Left ventricle myocardium inferior (tissue), 1 donor: ENCODE results near the gene PLSCR4. TPM values are rescaled to one million over a fixed set of nuclear protein-coding genes. Genes with fewer than 3 reads are reported as not detected.

Experiments
- DNase-seq: peaks from one replicate; pipeline ENCODE4 v3.0.0-alpha.2; 2020
- H3K27ac ChIP-seq: fragments of 200-600 bp; replicated peaks from 2 replicates; pipeline ENCODE4 v1.8.0; 2021
- H3K27me3 ChIP-seq: fragments of 200-600 bp; 2 replicates; pipeline ENCODE4 v1.8.0; 2021; ENCODE audit warnings: low read depth
- H3K36me3 ChIP-seq: fragments of 200-600 bp; 2 replicates; pipeline ENCODE4 v1.8.0; 2021
- H3K4me1 ChIP-seq: fragments of 200-600 bp; 2 replicates; pipeline ENCODE4 v1.8.0; 2021
- H3K4me3 ChIP-seq: fragments of 200-600 bp; 2 replicates; pipeline ENCODE4 v1.8.0; 2021; ENCODE audit warnings: mild to moderate bottlenecking, moderate library complexity
- H3K9me3 ChIP-seq: fragments of 200-600 bp; replicated peaks from 2 replicates; pipeline ENCODE4 v1.8.0; 2021
- CTCF ChIP-seq: fragments of 200-600 bp; IDR thresholded peaks from 2 replicates; pipeline ENCODE4 v1.8.0; 2021; ENCODE audit warnings: antibody characterized with exemption, mild to moderate bottlenecking, borderline replicate concordance
- intact Hi-C: fragments of 100-400 bp; cut with micrococcal nuclease; formaldehyde crosslinking; loops from one replicate; pipeline ENCODE4 v1.11.0; 2022
- total RNA-seq: library from RNA; stranded (reverse); fragmentation: NEBNext Ultra II Directional; extraction: Animal tissue kit (Norgen Biotek cat#: 25700); gene quantifications from one replicate; pipeline ENCODE4 v1.2.1, GENCODE V29; 2021
- donor health status: DM: no; HTN: yes; CAD: no; lungs with severe emphysema.

The PLSCR4 gene
- total RNA-seq, 1 donor from 2014 or later: 12.1 TPM

GRCh38 chr3:146191051-146191450 lies 59.9 kb downstream of the PLSCR4 start:
- no peak overlapping the region for H3K4me3 ChIP-seq
- no peaks in the 10 kb centered on the region for H3K9me3 ChIP-seq
- H3K27me3 ChIP-seq: no peaks in the 10 kb centered on the region
- intact Hi-C loops: no loop called here
- no peak for TF ChIP-seq CTCF
- H3K4me1 ChIP-seq: peaks cover 19% of the 10 kb centered on the region
- H3K36me3 ChIP-seq: peaks cover 5% of the 10 kb centered on the region
- no peak for DNase-seq
- no peak overlapping the region for H3K27ac ChIP-seq

- peak; percentile 82 for TF ChIP-seq CTCF
- no peak for DNase-seq
- peaks cover 6% of the 10 kb centered on the region for H3K4me1 ChIP-seq
- no peaks in the 10 kb centered on the region for H3K27me3 ChIP-seq
- H3K9me3 ChIP-seq: no peaks in the 10 kb centered on the region
- no peak overlapping the region for H3K27ac ChIP-seq
- intact Hi-C loops: loop anchor here (5.0 kb wide), 1 partner anchor 122 kb away; no protein-coding TSS in a partner anchor
- peaks cover 5% of the 10 kb centered on the region for H3K36me3 ChIP-seq
- no peak overlapping the region for H3K4me3 ChIP-seq
Measured at GRCh38 chr3:146189519-146190173, 61.3 kb downstream of the PLSCR4 start.

- intact Hi-C loops: loop anchor here (5.0 kb wide), 1 partner anchor 120 kb away; no protein-coding TSS in a partner anchor
- Histone ChIP-seq H3K36me3 (peaks cover 5% of the 10 kb centered on the region), H3K27me3 (no peaks in the 10 kb centered on the region), H3K4me3 (no peak overlapping the region), H3K4me1 (peaks cover 6% of the 10 kb centered on the region), H3K27ac (no peak overlapping the region), H3K9me3 (no peaks in the 10 kb centered on the region)
- TF ChIP-seq CTCF: peak; percentile 74
- DNase-seq: no peak
Measured at GRCh38 chr3:146187334-146187950, 63.5 kb downstream of the PLSCR4 start.

GRCh38 chr3:146184241-146185015 lies 66.5 kb downstream of the PLSCR4 start:
- intact Hi-C loops: loop anchor here (5.0 kb wide), 1 partner anchor 117 kb away; no protein-coding TSS in a partner anchor
- no peaks in the 10 kb centered on the region for H3K9me3 ChIP-seq
- no peaks in the 10 kb centered on the region for H3K36me3 ChIP-seq
- peaks cover 6% of the 10 kb centered on the region for H3K4me1 ChIP-seq
- no peak overlapping the region for H3K4me3 ChIP-seq
- no peak for TF ChIP-seq CTCF
- no peak for DNase-seq
- H3K27me3 ChIP-seq: no peaks in the 10 kb centered on the region
- no peak overlapping the region for H3K27ac ChIP-seq

- intact Hi-C loops: no loop called here
- DNase-seq: no peak
- no peaks in the 10 kb centered on the region for H3K9me3 ChIP-seq
- H3K36me3 ChIP-seq: no peaks in the 10 kb centered on the region
- no peaks in the 10 kb centered on the region for H3K4me1 ChIP-seq
- no peak overlapping the region for H3K4me3 ChIP-seq
- TF ChIP-seq CTCF: no peak
- no peak overlapping the region for H3K27ac ChIP-seq
- H3K27me3 ChIP-seq: no peaks in the 10 kb centered on the region
Measured at GRCh38 chr3:146181216-146181615, 69.7 kb downstream of the PLSCR4 start.
